Embryonic facial prominence (tissue), 1 donor: ENCODE measurements around the gene PIEZO2.

ENCODE experiments used
- DNase-seq: peaks from one replicate; pipeline ENCODE4 v3.0.0-alpha.2; 2016; ENCODE audit errors: extremely low spot score

Gene PIEZO2

DNA sequence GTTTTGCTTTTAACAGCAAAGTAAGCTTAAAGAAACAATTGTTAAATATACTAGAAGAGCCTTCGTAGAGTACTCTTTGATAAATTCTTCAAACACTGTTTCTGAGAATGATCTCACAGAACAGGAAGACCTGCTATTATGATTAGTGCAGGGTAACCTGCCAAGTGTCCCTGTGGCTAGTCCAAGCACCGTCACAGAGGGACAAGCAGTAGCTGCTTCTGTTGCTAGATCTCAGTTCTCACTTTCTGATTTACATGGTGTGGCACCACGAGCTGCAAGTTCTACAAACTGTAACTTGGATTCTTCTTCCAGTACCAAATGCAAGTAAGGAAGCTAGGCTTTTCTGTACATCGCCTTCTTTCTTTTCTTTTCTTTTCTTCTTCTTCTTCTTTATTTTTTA, 121.5 kb downstream of the PIEZO2 start:
- DNase-seq, result no peak

DNA sequence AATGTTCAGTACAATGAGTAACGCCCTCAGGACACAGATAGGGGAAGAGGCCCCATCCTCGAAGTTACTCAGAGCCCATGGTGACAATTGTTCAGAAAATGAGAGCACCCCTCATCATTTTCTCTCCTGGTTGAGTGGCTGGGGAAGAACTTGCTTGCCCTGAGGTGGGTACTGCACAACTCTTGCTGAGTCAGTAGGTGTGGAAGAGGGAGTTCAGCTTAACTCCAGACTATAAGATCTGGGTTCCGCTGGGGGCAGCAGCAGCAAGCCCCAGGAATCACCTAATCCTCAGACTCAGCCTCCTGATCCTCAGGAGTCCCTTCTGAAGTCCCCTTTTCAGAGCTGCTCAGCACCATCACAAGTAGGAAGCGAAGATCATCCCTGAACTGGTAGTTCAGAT, 123.7 kb downstream of the PIEZO2 start:
- no peak for DNase-seq

GRCh38 chr18:11024928-11025669, 124.3 kb downstream of the PIEZO2 start:
- DNase-seq, result no peak

GRCh38 chr18:11021477-11021876, 127.9 kb downstream of the PIEZO2 start:
- no peak for DNase-seq

- no peak for DNase-seq
Measured at GRCh38 chr18:11020877-11021414, 128.4 kb downstream of the PIEZO2 start.

DNA sequence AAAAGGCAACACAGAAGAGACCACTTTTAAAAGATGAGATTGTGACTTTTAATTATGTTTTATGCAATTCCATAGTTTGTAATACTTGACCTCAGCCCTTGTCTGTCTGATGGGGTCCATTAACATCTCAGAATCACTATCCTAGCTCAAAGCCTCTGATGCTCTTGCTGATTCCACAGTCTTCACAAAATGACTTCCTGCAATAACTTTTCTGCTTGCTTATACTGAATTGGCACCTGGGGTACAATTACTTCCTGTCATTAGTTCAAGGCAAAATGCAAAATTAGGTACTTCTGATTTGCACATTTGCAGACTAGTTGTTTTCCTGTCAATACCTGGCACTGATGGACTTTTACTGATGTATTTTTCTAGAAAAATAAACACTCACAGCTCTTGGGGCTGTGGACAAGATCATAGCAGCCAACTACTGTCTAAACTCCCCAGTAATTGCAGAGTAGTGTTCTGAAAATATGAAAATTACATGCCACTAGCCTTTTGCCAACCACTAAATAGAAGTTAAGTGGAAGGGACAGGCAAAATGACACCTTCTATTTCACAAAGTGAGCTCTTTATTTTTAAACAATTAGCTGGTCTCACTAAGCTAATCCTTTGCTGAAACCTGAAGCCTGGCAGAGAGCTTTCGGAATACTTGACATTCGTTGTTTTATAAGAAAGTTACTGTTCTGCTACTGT, 129.1 kb downstream of the PIEZO2 start:
- no peak for DNase-seq

DNA sequence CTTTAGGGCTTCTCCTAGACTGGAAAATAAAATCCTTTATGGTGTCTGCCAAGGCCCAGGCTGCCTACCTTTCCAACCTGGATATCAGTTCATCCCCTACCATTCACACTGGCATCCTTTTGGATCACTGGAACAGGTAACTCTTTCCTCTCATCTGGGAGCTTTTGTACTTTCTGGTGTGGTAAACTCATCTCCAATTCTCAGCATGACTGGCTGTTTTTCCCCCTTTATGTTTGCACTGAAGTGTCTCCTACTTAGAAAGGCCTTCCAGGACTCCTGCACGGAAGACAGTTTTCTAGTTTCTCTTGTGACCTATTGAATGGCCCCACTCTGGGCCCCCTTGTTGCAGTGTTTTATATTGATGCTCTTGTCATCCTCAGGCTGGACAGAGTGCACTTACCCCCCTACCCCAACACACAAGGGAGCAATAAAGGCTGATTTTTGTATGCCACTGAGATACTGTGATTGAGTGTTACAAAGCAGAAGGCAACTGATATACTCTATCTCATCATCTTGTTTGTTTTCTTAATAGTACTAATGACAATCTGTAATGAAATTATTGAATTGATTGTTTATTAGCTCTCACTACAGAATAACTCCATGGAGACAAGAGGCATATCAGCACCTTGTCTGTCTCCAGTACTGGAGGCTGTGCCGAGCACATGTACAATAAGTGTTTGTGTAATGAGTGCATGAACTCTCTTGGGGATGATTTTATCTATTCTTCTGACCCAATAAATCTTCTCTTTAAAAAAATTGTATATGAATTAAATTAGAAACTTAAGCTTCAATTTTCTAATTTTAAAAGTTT, 129.9 kb downstream of the PIEZO2 start:
- DNase-seq, result no peak

DNA sequence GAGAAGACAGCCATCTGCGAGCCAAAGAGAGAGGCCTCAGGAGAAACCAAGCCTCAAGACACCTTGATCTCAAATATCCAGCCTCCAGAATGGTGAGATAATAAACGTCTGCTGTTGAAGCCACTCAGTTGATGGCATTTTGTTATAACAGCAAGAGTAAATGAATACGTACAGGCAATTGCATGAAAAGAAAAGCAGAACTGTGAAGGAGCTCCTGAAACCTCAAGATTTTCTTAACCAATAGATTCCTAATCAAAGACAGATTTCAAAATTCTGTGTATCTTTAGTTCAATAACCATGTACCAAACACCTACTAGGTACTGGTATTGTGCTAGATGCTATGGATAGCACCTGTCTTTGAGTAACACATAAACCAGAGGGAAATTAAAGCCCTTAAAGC, 139.5 kb downstream of the PIEZO2 start:
- DNase-seq, result no peak

DNA sequence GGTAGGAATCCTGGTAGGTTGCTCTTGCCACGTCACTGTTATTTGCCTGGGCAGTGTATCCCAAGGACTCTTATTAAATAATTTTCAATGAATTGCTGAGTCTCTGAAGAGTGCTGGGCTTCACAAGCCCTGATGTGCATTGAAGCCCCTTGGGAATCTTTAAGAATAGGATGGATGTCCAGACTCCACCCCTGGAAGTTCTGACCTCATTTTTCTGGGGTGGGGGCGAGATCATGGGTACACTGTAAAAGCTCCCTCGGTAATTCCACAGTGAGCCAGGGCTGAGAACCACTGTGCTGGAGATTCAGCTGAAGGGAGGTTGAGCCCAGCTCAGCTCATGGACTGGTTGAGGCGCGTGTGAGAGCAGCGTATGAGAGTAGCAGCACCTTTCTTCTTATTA, 140.2 kb downstream of the PIEZO2 start:
- DNase-seq, result no peak

GRCh38 chr18:11008505-11008904, 140.9 kb downstream of the PIEZO2 start:
- no peak for DNase-seq

GRCh38 chr18:11005528-11005927, 143.8 kb downstream of the PIEZO2 start:
- DNase-seq, result no peak

DNA sequence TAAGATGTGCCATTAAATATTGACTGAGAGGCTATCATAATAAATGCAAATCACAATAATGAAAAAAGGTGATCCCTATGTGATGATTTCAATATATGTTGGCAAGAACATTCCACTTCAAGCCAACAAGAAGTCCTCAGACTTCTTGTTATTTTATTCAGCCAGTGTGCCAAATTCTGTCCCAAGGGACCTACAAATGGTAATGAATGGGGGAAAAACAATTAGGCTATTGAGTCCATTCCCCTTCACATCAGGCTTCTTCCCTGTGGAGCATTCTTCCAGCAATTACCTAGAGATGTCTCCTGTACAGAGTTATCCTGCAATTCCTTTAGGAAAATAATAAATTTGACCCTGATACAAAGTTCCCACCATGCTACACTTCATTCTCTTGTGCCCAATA, 144.4 kb downstream of the PIEZO2 start:
- no peak for DNase-seq

DNA sequence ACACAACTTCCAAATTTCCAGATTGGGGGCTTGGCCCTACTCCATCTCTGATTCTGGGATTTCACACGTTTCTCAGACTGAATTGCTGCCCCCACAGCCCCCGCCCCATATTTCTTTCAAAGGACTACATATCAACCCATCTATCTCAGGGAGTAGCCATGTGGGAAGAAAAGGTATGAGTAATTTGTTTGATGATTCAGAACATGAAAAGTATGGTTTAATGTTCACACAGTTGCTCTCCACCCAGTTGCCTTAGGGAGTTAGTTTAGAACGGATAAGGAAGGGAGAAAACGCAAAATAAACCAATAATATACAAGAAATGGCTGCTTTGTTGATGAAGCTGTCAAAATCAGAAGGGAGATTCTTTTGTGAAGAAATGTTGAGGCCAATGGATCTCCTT, 145.1 kb downstream of the PIEZO2 start:
- DNase-seq, result no peak

- DNase-seq, result no peak
Measured at GRCh38 chr18:11002796-11003195, 146.6 kb downstream of the PIEZO2 start.

DNA sequence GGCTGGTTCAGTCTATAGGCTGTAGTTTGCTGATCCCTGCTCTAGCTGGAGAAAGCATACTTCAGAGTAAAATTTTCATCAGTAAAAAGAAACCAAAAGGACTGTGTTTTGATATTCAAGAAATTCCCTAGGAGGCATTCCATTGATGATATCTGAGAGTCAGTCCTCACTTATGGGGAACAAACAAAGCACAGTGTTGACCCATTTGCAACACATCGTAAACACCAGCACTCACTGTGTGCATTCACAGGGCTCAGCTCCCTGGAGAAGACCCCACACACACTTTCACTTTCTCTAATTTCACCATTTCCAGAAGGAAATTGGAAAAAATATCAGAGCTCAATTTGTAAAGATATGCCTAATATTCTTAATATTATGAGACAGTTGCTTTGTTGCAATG, 147.1 kb downstream of the PIEZO2 start:
- no peak for DNase-seq

- DNase-seq, result no peak
Measured at GRCh38 chr18:11000071-11000470, 149.3 kb downstream of the PIEZO2 start.

DNA sequence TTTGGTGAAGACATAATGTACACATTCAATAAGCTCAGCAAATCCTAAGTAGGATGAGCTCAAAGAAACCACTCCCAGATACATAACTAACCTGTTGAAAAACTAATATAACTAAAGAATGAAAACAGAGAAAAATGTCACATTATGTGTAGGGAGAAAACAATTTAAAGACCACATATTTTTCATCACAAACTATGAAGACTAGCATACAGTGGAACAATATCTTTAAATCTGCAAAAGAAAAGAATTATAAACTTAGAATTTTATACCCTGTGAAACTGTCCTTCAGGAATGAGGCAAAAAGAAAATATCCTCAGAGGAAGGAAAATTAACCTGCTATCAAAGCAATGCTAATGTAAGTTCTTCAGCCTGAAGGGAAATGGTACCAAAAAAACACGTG, 151.5 kb downstream of the PIEZO2 start:
- DNase-seq, result no peak

DNA sequence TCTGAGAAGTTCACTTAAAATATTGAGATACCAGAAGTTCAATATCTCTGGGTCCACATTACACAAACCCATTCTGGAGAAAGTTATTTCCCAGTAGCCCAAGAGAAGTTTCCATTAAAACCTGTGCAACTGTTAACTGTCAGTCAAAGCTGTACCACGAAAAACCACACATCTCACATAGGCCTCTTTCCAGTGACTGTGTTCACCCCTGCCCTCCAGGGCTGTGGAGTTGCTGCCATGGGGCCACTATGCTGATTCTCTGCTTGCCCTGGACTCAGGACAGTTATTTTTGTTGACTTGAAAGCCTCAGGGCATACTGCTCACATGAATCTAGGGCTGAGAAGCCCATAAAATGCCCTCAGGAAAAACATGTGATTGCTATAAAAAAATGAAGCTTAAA, 153.8 kb downstream of the PIEZO2 start:
- DNase-seq, result no peak

DNA sequence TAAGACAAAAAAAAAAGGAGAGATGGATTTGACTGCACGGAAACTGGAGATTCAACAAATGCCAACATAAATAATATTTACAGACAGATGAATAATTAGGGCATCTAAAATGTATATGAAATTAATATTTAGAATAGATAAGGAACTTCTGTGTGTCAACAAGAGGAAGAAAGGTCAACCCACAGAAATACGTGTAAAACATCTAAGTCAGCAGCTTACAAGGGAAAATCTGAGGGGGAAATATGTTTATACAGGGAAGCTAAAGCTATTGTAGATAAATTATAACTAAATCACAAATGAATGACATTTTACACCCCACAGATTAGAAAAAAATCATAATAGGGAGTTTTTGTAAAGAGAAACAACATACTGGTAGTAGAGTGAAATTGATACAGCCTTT, 159.9 kb downstream of the PIEZO2 start:
- no peak for DNase-seq

DNA sequence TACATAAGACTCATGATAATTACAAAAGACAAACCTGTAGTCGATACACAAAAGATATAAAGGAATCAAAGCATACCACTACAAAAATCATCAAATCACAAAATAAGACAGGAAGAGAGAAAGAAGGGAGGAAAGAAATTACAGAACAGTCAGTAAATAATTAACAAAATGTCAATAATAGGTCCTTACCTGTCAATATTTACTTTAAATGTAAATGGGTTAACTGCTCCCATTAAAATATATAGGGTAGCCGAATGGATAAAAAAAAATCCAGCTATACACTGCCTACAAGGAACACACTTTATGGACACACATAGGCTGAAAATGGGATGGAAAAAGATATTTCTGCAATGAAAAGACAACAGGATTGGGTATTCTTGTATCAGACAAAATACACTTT, 163.7 kb downstream of the PIEZO2 start:
- no peak for DNase-seq

- no peak for DNase-seq
Measured at GRCh38 chr18:10979411-10979810, 170.0 kb downstream of the PIEZO2 start.

DNA sequence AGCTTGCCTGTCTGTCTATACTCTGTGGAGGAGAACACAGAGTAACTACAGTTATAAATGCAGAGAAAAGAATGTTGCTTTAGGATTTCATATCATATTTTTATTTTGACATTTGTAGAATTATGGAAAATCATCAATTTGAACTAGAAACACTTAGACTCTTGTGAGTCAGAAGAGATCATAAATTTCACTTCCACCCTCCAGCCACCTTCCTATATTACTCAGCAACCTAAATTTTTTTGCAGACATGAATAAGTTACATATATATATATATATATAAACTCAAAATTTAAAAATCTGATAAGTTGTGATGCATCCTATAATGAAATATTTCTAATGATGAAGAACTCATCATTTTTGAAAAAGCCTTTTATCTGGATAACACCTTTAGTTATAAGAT, 172.3 kb downstream of the PIEZO2 start:
- no peak for DNase-seq
